ENCODE data around the gene KRT12.

The KRT12 gene

GRCh38 chr17:40900809-40901356 is 33.9 kb upstream of the KRT12 start:
- no peak for TF ChIP-seq CTCF (IDR thresholded peaks at IDR 0.05)

- TF ChIP-seq CTCF (IDR thresholded peaks at IDR 0.05), result no peak
Observed at GRCh38 chr17:40896916-40897455, 30.0 kb upstream of the KRT12 start.

GRCh38 chr17:40895106-40895730 is 28.2 kb upstream of the KRT12 start:
- TF ChIP-seq CTCF (IDR thresholded peaks at IDR 0.05), result no peak

- no peak for TF ChIP-seq CTCF (IDR thresholded peaks at IDR 0.05)
Observed at GRCh38 chr17:40888196-40888720, 21.2 kb upstream of the KRT12 start.

GRCh38 chr17:40886090-40886489 is 19.1 kb upstream of the KRT12 start:
- no peak for TF ChIP-seq CTCF (IDR thresholded peaks at IDR 0.05)

GRCh38 chr17:40884708-40885512 is 17.9 kb upstream of the KRT12 start, which contains the start of gene KRT20:
Gene KRT20, minus strand, starts transcription at chr17:40885242. Its CDS starts 57 bp downstream, at chr17:40885185.
- TF ChIP-seq CTCF (IDR thresholded peaks at IDR 0.05), result peak; percentile 40

GRCh38 chr17:40883626-40884334 is 16.8 kb upstream of the KRT12 start:
- TF ChIP-seq CTCF (IDR thresholded peaks at IDR 0.05), result no peak

Data from LNCAP (cell line).